HG02884 (cell line): Measurements from ENCODE around the gene KCNG2.
A peak's percentile ranks its signal among the peaks of the same experiment; 100 is the strongest.

ENCODE experiments used
- ATAC-seq: cut with Tn5 transposase; IDR thresholded peaks from one replicate; pipeline ENCODE4 v1.9.1; 2021; ENCODE audit warnings: mild to moderate bottlenecking, moderate library complexity; ENCODE audit not compliant: unreplicated experiment

KCNG2 gene

GRCh38 chr18:79937103-79937860, 139.5 kb downstream of the KCNG2 start:
- ATAC-seq = no peak

GRCh38 chr18:79938196-79938595, 140.5 kb downstream of the KCNG2 start:
- ATAC-seq = no peak

- no peak for ATAC-seq
Measured at GRCh38 chr18:79939096-79939495, 141.4 kb downstream of the KCNG2 start.

- no peak for ATAC-seq
Measured at GRCh38 chr18:79940126-79940813, 142.5 kb downstream of the KCNG2 start.

GRCh38 chr18:79940814-79941472, 143.2 kb downstream of the KCNG2 start:
- no peak for ATAC-seq

- ATAC-seq = no peak
Measured at GRCh38 chr18:79941473-79942119, 143.9 kb downstream of the KCNG2 start.

GRCh38 chr18:79942211-79942610, 144.5 kb downstream of the KCNG2 start:
- ATAC-seq = no peak

- no peak for ATAC-seq
Measured at GRCh38 chr18:79942786-79943607, 145.3 kb downstream of the KCNG2 start.

- no peak for ATAC-seq
Measured at GRCh38 chr18:79943608-79944125, 145.9 kb downstream of the KCNG2 start.

GRCh38 chr18:79944126-79944731, 146.5 kb downstream of the KCNG2 start:
- peak; percentile 62 for ATAC-seq

- ATAC-seq = peak; percentile 24
Measured at GRCh38 chr18:79944746-79945117, 147.0 kb downstream of the KCNG2 start.

- ATAC-seq = no peak
Measured at GRCh38 chr18:79945118-79946042, 147.6 kb downstream of the KCNG2 start.

GRCh38 chr18:79947054-79947755, 149.5 kb downstream of the KCNG2 start:
- ATAC-seq = no peak

GRCh38 chr18:79947881-79948610, 150.3 kb downstream of the KCNG2 start:
- ATAC-seq = no peak

GRCh38 chr18:79948719-79949411, 151.1 kb downstream of the KCNG2 start:
- no peak for ATAC-seq
